HG03520 (cell line): Measurements from ENCODE around the gene ZNF226.
"Not testable (repeated sequence)": the region's sequence is repeated elsewhere in the genome, so short reads cannot be mapped to it uniquely, and the experiment has no call there.

Experiments
- ATAC-seq: cut with Tn5 transposase; IDR thresholded peaks from one replicate; pipeline ENCODE4 v1.9.1; 2021; ENCODE audit warnings: mild to moderate bottlenecking, moderate library complexity; ENCODE audit not compliant: unreplicated experiment

ZNF226 gene

DNA sequence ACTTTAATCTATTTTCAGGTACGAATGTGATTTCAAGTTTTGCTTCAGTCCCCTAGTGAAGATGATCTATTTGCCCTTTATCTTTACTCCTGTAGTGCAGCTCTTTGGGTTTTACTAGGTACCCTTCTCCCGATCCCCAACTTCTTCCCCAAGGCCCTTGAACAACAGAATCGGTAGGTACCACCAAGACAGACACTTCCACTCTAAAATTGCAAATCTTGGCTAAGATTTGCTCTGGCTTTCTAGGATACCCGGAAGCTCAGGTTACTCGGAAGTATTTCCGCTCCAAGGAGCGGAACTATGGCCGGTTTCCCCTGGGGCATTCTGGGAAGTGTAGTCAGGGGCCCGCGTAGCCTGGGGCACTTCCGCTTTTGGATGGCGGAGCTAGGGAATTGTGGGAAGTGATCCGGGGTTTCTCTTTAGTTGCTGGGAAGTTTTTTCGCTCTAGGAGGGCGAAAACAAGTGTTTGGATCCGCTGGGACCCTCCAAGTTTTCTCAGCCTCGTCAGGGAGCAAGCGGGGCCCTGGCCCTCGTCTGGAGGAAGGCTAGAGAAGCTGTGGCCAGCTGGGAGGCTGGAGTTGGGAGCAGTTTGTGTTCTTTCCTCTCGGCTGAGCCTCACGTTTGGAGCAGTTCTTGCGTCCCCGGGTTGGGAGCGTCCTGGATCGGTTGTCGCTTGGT, 42.4 kb downstream of the ZNF226 start:
- peak; percentile 86 for ATAC-seq

DNA sequence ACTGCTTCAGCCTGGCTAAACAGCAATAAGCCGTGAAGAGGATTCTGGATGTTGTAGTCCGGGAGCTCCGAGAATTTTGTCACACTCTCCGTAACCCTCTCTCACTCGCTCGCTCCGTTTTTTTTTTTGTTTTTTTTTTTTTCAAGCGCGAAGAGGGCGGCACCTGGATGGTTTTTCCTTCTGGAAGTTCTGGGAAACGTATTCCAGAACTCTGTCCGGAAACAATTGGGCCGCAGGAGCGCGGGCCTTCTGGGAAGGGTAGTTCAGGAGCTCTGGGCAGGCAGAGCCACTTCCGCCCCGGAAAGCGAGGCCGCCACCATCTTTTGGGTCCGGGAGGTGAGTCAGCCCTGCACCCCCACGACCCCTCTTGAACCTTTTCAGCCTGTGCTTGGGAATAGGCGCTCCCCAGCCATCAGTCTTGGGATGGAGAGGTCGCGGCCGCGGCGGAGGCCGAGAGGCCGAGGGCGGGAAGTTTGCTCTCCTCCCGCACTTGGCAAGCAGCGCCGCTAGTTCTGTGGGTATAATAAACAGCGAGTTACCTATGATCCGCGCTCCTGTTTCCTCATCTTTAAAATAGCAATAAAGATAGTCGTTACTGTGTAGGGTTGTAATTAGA, 47.5 kb downstream of the ZNF226 start, which contains the start of gene ZNF227:
Gene ZNF227 (plus strand): TSS at position 283 of the 616 bp plus-strand sequence. CDS start 5,261 bp downstream, outside the sequence.
- ATAC-seq, result peak; percentile 78

- no peak for ATAC-seq
Observed at GRCh38 chr19:44212866-44213346, 48.0 kb downstream of the ZNF226 start.

DNA sequence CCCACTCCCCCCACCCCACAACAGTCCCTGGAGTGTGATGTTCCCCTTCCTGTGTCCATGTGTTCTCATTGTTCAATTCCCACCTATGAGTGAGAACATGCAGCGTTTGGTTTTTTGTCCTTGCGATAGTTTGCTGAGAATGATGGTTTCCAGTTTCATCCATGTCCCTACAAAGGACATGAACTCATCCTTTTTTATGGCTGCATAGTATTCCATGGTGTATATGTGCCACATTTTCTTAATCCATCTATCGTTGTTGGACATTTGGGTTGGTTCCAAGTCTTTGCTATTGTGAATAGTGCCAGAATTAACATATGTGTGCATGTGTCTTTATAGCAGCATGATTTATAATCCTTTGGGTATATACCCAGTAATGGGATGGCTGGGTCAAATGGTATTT, 55.0 kb downstream of the ZNF226 start:
- ATAC-seq, result not testable (repeated sequence)

DNA sequence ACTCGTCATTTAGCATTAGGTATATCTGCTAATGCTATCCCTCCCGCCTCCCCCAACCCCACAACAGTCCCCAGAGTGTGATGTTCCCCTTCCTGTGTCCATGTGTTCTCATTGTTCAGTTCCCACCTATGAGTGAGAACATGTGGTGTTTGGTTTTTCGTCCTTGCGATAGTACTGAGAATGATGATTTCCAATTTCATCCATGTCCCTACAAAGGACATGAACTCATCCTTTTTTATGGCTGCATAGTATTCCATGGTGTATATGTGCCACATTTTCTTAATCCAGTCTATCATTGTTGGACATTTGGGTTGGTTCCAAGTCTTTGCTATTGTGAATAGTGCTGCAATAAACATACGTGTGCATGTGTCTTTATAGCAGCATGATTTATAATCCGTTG, 55.9 kb downstream of the ZNF226 start:
- not testable (repeated sequence) for ATAC-seq

DNA sequence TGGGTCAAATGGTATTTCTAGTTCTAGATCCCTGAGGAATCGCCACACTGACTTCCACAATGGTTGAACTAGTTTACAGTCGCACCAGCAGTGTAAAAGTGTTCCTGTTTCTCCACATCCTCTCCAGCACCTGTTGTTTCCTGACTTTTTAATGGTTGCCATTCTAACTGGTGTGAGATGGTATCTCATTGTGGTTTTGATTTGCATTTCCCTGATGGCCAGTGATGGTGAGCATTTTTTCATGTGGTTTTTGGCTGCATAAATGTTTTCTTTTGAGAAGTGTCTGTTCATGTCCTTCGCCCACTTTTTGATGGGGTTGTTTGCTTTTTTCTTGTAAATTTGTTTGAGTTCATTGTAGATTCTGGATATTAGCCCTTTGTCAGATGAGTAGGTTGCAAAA, 56.4 kb downstream of the ZNF226 start:
- ATAC-seq, result not testable (repeated sequence)
